Activated CD8-positive, alpha-beta T cell treated with anti-CD3 and anti-CD28 coated beads for 36 hours (primary cell): ENCODE measurements around the gene IFT88. TPM values are rescaled to one million over a fixed set of nuclear protein-coding genes. Genes with fewer than 3 reads are reported as not detected.
A peak's percentile ranks its signal among the peaks of the same experiment; 100 is the strongest.

ENCODE experiments used
- ATAC-seq: fragments of 200-7000 bp; cut with Tn5 transposase; one replicate; pipeline ENCODE4 v1.10.0; 2021; ENCODE audit warnings: mild to moderate bottlenecking, moderate library complexity
- CTCF ChIA-PET: fragments of 350-600 bp; sonication (Branson Sonifier 250); formaldehyde crosslinking; loops from one replicate; lab custom pipeline; 2021; ENCODE audit warnings: antibody characterized with exemption; lab: Charles Lee
- POLR2A ChIA-PET: fragments of 350-600 bp; sonication (Branson Sonifier 250); formaldehyde crosslinking; loops from one replicate; lab custom pipeline; 2021; ENCODE audit warnings: antibody characterized with exemption; lab: Charles Lee
- DNase-seq: peaks from one replicate; pipeline ENCODE4 v3.0.0-alpha.2; 2020
- H3K27ac Mint-ChIP-seq: one replicate; pipeline ENCODE4 v1.8.0; 2021; ENCODE audit warnings: mild to moderate bottlenecking, mixed read lengths
- H3K27me3 Mint-ChIP-seq: one replicate; pipeline ENCODE4 v1.8.0; 2021; ENCODE audit warnings: mixed read lengths
- H3K36me3 Mint-ChIP-seq: one replicate; pipeline ENCODE4 v1.8.0; 2021; ENCODE audit warnings: low read depth, mixed read lengths
- H3K4me1 Mint-ChIP-seq: one replicate; pipeline ENCODE4 v1.8.0; 2021; ENCODE audit warnings: low read depth, mixed read lengths
- H3K4me3 Mint-ChIP-seq: one replicate; pipeline ENCODE4 v1.8.0; 2021; ENCODE audit warnings: mild to moderate bottlenecking, moderate library complexity, mixed read lengths
- H3K9me3 Mint-ChIP-seq: one replicate; pipeline ENCODE4 v1.8.0; 2021; ENCODE audit warnings: mixed read lengths
- intact Hi-C: fragments of 100-400 bp; cut with micrococcal nuclease; formaldehyde crosslinking; loops from one replicate; pipeline ENCODE4 v1.10.0; 2022
- total RNA-seq, 2 experiments: library from RNA; stranded (reverse); gene quantifications; one replicate each; pipeline ENCODE4 v1.2.3, GENCODE V29; 2021
- TF ChIP-seq, protein P1 (sequence below): fragments of 200-600 bp; IDR thresholded peaks from one replicate; pipeline ENCODE4 v1.8.0; 2022; ENCODE audit warnings: antibody characterized with exemption, mild to moderate bottlenecking

The IFT88 gene
- total RNA-seq, 2 experiments from 2014 or later = 2.2 to 2.5 TPM

DNA sequence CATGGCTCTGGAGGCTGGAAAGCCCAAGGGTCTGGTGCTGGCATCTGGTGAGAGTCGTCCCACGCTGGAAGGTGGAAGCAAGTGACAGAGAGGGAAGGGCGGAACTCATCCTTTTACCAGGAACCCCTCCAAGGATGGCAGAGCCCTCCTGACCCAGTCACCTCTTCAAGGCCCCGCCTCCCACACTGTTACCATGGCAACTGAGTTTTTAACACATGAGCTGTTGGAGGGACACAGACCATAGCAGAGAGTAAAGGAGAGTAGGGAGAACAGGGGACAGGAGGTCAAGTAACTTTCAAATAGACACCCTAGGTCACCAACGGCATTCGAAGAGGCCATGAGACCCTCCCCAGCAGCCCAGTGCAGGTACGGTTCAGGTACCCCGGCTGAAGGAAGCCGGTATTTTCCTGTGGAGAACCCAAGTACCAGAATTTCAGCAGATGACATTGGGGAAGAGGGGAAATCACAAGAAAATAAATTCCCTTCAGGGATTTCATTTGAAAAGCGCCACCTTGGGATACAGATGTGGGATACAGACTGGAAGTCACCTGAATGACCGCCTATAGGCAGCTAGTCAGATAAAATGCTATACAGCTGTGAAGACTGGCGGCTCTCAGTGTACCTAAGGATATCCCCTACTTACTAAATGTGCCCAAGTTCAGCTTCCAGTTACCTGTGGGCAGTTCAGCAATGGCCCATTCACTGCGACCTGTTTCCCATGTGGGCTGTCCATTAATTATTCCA lies 144.5 kb downstream of the IFT88 start:
- ChIA-PET POLR2A (no interaction called here), CTCF (interaction anchor here (0.9 to 2.9 kb wide), 11 partner anchors 9 to 220 kb away, joined by 3 to 14 read pairs (median 5); partner anchors contain the start of gene IL17D)
- DNase-seq (peak; percentile 49), ATAC-seq (no peak)
- Mint-ChIP-seq H3K27ac (no peak overlapping the region), H3K9me3 (no peaks in the 10 kb centered on the region), H3K27me3 (peaks cover 8% of the 10 kb centered on the region), H3K4me3 (no peak overlapping the region), H3K36me3 (no peaks in the 10 kb centered on the region), H3K4me1 (peaks cover 10% of the 10 kb centered on the region)
- TF ChIP-seq, protein P1, sequence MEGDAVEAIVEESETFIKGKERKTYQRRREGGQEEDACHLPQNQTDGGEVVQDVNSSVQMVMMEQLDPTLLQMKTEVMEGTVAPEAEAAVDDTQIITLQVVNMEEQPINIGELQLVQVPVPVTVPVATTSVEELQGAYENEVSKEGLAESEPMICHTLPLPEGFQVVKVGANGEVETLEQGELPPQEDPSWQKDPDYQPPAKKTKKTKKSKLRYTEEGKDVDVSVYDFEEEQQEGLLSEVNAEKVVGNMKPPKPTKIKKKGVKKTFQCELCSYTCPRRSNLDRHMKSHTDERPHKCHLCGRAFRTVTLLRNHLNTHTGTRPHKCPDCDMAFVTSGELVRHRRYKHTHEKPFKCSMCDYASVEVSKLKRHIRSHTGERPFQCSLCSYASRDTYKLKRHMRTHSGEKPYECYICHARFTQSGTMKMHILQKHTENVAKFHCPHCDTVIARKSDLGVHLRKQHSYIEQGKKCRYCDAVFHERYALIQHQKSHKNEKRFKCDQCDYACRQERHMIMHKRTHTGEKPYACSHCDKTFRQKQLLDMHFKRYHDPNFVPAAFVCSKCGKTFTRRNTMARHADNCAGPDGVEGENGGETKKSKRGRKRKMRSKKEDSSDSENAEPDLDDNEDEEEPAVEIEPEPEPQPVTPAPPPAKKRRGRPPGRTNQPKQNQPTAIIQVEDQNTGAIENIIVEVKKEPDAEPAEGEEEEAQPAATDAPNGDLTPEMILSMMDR = no peak
- intact Hi-C loops = loop anchor here (5.0 kb wide), 2 partner anchors 116 to 211 kb away; no protein-coding TSS in a partner anchor

DNA sequence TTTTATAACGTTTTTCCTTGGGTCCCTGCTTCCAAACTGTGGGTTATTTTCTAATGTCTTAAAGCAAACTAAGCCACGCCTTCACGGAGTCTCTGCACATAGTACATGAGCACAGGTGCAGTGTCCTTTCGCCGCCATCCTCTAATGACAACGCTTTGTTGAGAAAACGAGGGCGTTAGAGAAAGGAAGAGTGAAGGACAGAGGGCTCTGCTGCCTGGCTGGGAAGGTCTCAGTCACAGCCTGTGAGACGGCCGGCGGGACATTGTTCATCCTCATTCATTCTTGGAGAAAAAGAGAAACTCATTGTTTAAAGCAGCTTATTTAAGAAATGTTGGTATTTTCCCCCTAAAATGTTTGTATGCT lies 146.0 kb downstream of the IFT88 start:
- POLR2A ChIA-PET = no interaction called here
- no peak overlapping the region for H3K4me3 Mint-ChIP-seq

DNA sequence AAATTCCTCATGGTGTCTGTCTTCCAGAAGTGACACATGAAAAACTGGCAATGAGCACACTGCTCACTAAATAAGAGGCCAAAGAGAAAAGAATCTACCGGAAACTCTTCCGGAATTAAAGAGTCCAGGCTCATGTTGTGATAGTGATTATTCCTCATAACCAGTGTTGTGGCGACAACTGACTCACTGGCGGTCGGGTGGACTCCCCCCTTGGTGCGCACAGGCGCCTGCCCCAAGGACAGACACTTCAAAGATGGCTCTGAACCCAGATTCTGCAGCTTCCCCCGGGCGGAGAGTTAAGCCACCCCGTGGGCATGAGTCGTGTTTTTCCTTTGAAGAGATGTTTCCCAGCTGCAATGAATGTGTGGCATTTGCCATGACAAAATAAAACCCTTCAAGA lies 146.8 kb downstream of the IFT88 start:
- no peaks in the 10 kb centered on the region for H3K9me3 Mint-ChIP-seq
- H3K27me3 Mint-ChIP-seq = peaks cover 8% of the 10 kb centered on the region
- TF ChIP-seq, protein P1 = no peak
- peaks cover 10% of the 10 kb centered on the region for H3K4me1 Mint-ChIP-seq
- H3K27ac Mint-ChIP-seq = no peak overlapping the region
- H3K36me3 Mint-ChIP-seq = no peaks in the 10 kb centered on the region
- ChIA-PET POLR2A (no interaction called here), CTCF (interaction anchor here (0.7 to 3.6 kb wide), 7 partner anchors 8 to 212 kb away, joined by 3 to 16 read pairs (median 3); no protein-coding TSS in a partner anchor)
- intact Hi-C loops = loop anchor here (5.0 kb wide), 2 partner anchors 114 to 209 kb away; no protein-coding TSS in a partner anchor
- ATAC-seq (no peak), DNase-seq (peak; percentile 28)
- no peak overlapping the region for H3K4me3 Mint-ChIP-seq

More for the DNA sequence above, 146.0 kb downstream of the IFT88 start:
- TF ChIP-seq, protein P1 = no peak
- CTCF ChIA-PET = interaction anchor here (0.7 to 3.6 kb wide), 5 partner anchors 9 to 212 kb away, joined by 3 to 16 read pairs (median 3); no protein-coding TSS in a partner anchor
- peaks cover 8% of the 10 kb centered on the region for H3K27me3 Mint-ChIP-seq
- intact Hi-C loops = loop anchor here (5.0 kb wide), 2 partner anchors 114 to 209 kb away; no protein-coding TSS in a partner anchor
- no peak overlapping the region for H3K27ac Mint-ChIP-seq
- H3K4me1 Mint-ChIP-seq = peaks cover 10% of the 10 kb centered on the region
- H3K9me3 Mint-ChIP-seq = no peaks in the 10 kb centered on the region
- ATAC-seq = no peak
- H3K36me3 Mint-ChIP-seq = no peaks in the 10 kb centered on the region
- no peak for DNase-seq

DNA sequence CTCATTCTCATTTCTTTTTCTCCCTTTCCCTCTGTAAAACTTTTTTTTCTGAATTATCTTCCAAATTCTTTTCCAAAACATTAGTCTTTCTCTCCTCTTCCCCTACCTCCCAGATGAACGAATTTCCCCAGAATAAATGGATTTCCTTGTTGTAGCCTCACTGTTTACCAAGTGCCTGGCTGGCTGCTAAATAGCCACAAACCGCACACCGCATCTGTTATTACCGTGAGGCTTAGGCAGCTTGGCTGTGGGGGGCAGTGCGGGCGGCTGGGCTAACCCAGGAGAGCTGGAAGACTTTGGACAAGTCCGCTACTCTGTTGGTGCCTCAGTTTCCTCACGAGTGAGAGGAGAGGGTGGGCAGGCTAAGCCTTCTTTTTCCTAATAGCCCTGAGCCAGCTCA lies 147.2 kb downstream of the IFT88 start:
- Mint-ChIP-seq H3K9me3 (no peaks in the 10 kb centered on the region), H3K4me1 (peaks cover 10% of the 10 kb centered on the region), H3K27me3 (peaks cover 8% of the 10 kb centered on the region), H3K4me3 (no peak overlapping the region), H3K27ac (no peak overlapping the region), H3K36me3 (no peaks in the 10 kb centered on the region)
- ATAC-seq = no peak
- ChIA-PET CTCF (interaction anchor here (0.8 to 3.6 kb wide), 5 partner anchors 8 to 114 kb away, joined by 3 to 16 read pairs (median 3); partner anchors contain the start of gene IL17D), POLR2A (no interaction called here)
- intact Hi-C loops = loop anchor here (5.0 kb wide), 2 partner anchors 113 to 208 kb away; no protein-coding TSS in a partner anchor
- DNase-seq = no peak
- TF ChIP-seq, protein P1 = no peak
